A549 (cell line): Measurements from ENCODE around the gene FAM177B. TPM values are rescaled to one million over a fixed set of nuclear protein-coding genes. Genes with fewer than 3 reads are reported as not detected.

ENCODE experiments used
- ATAC-seq, 2 experiments: fragments of 200-7000 bp in 1 of 2; fragments of >200 bp in 1 of 2; cut with Nextera tagmentation in 1 of 2; cut with Tn5 transposase in 1 of 2; 3 replicates each; pipeline versions ENCODE4 v1.8.0 to v1.9.1; 2018 to 2020; ENCODE audit warnings: mild to moderate bottlenecking in 1 of 2, moderate library complexity in 1 of 2
- CTCF ChIA-PET: fragments of 300-600 bp; sonication (Branson Sonifier 250); formaldehyde crosslinking; extraction: SDS; loops from one replicate; lab custom pipeline; 2021; ENCODE audit warnings: antibody characterized with exemption, inconsistent platforms; lab: Yijun Ruan, JAX
- POLR2A ChIA-PET: fragments of 350-600 bp; formaldehyde crosslinking; extraction: SDS; loops from one replicate; lab custom pipeline; 2021; ENCODE audit warnings: antibody characterized with exemption, inconsistent platforms; lab: Yijun Ruan, JAX
- DNase-seq, 2 experiments: peaks; one replicate each; pipeline versions ENCODE4 v3.0.0 to v3.0.0-alpha.2; 2011 to 2016; ENCODE audit warnings: low read depth in 1 of 2, low spot score in 1 of 2
- FAIRE-seq: peaks from 2 replicates; lab custom pipeline; 2011; peaks lifted over from hg19 to GRCh38; lab: Jason Lieb, UNC
- H3K27ac ChIP-seq, 2 experiments: fragments of >200 bp; sonication (Bioruptor Twin); formaldehyde crosslinking; 3 replicates each; pipeline ENCODE4 v1.5.1; 2016 to 2017
- H3K4me1 ChIP-seq: fragments of >200 bp; sonication (Bioruptor Twin); formaldehyde crosslinking; 3 replicates; pipeline ENCODE4 v1.6.1; 2016
- H3K4me2 ChIP-seq: fragments of >200 bp; sonication (Bioruptor Twin); formaldehyde crosslinking; 3 replicates; pipeline ENCODE4 v1.6.1; 2016
- H3K4me3 ChIP-seq: fragments of >200 bp; sonication (Bioruptor Twin); formaldehyde crosslinking; 3 replicates; pipeline ENCODE4 v1.5.1; 2016
- H3K9me3 ChIP-seq: fragments of >200 bp; sonication (Bioruptor Twin); formaldehyde crosslinking; 3 replicates; pipeline ENCODE4 v1.6.1; 2016
- BHLHE40 ChIP-seq: IDR thresholded peaks from 2 replicates; pipeline ENCODE4 v1.6.1; 2012; ENCODE audit warnings: low read depth, low read length, inconsistent platforms
- CBX8 ChIP-seq: fragments of 200-600 bp; sonication (generic); IDR thresholded peaks from 2 replicates; pipeline ENCODE4 v1.6.1; 2016
- CHD4 ChIP-seq: fragments of 200-600 bp; sonication (generic); IDR thresholded peaks from 2 replicates; pipeline ENCODE4 v1.6.1; 2016; ENCODE audit warnings: antibody characterized with exemption, mild to moderate bottlenecking, borderline replicate concordance
- ESRRA ChIP-seq: fragments of 150-350 bp; IDR thresholded peaks from 2 replicates; pipeline ENCODE4 v1.6.1; 2014; ENCODE audit warnings: mild to moderate bottlenecking, low read length, borderline replicate concordance
- FOSB ChIP-seq: fragments of 250-450 bp; sonication (Bioruptor Pico); IDR thresholded peaks from 2 replicates; pipeline ENCODE4 v1.5.0; 2020; ENCODE audit warnings: mild to moderate bottlenecking, moderate library complexity
- FOXS1 ChIP-seq: fragments of 250-450 bp; sonication (Bioruptor Pico); IDR thresholded peaks from 2 replicates; pipeline ENCODE4 v1.5.0; 2020; ENCODE audit warnings: mild to moderate bottlenecking, moderate library complexity
- HDAC2 ChIP-seq: fragments of 200-600 bp; sonication (generic); IDR thresholded peaks from 2 replicates; pipeline ENCODE4 v1.6.1; 2016
- HEYL ChIP-seq: fragments of 250-450 bp; sonication (Bioruptor Pico); IDR thresholded peaks from 2 replicates; pipeline ENCODE4 v1.8.0; 2021; ENCODE audit warnings: mild to moderate bottlenecking, moderate library complexity
- HOXA7 ChIP-seq: fragments of 250-450 bp; sonication (Bioruptor Pico); IDR thresholded peaks from 2 replicates; pipeline ENCODE4 v1.5.0; 2020; ENCODE audit warnings: mild to moderate bottlenecking, moderate library complexity
- JUN ChIP-seq, 2 experiments: fragments of >200 bp; sonication (Bioruptor Twin); formaldehyde crosslinking; IDR thresholded peaks; 2 replicates in 1 of 2; 3 replicates in 1 of 2; pipeline ENCODE4 v1.6.1; 2016 to 2017
- JUNB ChIP-seq: fragments of >200 bp; sonication (Bioruptor Twin); formaldehyde crosslinking; IDR thresholded peaks from 2 replicates; pipeline ENCODE4 v1.6.1; 2016
- NR3C1 ChIP-seq: fragments of >200 bp; sonication (Bioruptor Twin); formaldehyde crosslinking; IDR thresholded peaks from 3 replicates; pipeline ENCODE4 v1.6.1; 2017
- PBX3 ChIP-seq: IDR thresholded peaks from 2 replicates; pipeline ENCODE4 v1.6.1; 2012
- SMC3 ChIP-seq: fragments of >200 bp; sonication (Bioruptor Twin); formaldehyde crosslinking; IDR thresholded peaks from 3 replicates; pipeline ENCODE4 v1.6.1; 2018; ENCODE audit warnings: inconsistent platforms
- TFCP2L1 ChIP-seq: fragments of 250-450 bp; sonication (Bioruptor Pico); IDR thresholded peaks from 2 replicates; pipeline ENCODE4 v1.5.0; 2021; ENCODE audit warnings: mild to moderate bottlenecking
- TP53 ChIP-seq: fragments of 250-450 bp; sonication (Bioruptor Pico); IDR thresholded peaks from 2 replicates; pipeline ENCODE4 v1.5.0; 2021; ENCODE audit warnings: mild to moderate bottlenecking, moderate library complexity
- USF2 ChIP-seq: fragments of 450-650 bp; IDR thresholded peaks from 2 replicates; pipeline ENCODE4 v1.6.1; 2014; ENCODE audit warnings: antibody characterized with exemption
- ZNF302 ChIP-seq: fragments of 250-450 bp; sonication (Bioruptor Pico); IDR thresholded peaks from 2 replicates; pipeline ENCODE4 v1.9.0; 2021; ENCODE audit warnings: inconsistent platforms, mild to moderate bottlenecking, moderate library complexity
- ZSCAN20 ChIP-seq: fragments of 250-450 bp; sonication (Bioruptor Pico); IDR thresholded peaks from 2 replicates; pipeline ENCODE4 v1.8.0; 2022; ENCODE audit warnings: mild to moderate bottlenecking, moderate library complexity
- whole genome bisulfite sequencing: methylation state at CpG from one replicate; pipeline ENCODE4 v1.1.6; 2017; ENCODE audit errors: missing lambda C conversion rate; 5-methylcytosine and 5-hydroxymethylcytosine counted together
- polyA plus RNA-seq, 4 experiments: library from polyadenylated mRNA; depleted of rRNA in 3 of 4; stranded (reverse); fragments of >200 nt; fragmentation: RNase III in 1 of 4; extraction: RNeasy Plus Mini Kit Qiagen cat#74134 plus additional on column Dnase treatment in 1 of 4; gene quantifications; 2 replicates in 3 of 4; 3 replicates in 1 of 4; pipeline ENCODE4 v1.2.3, GENCODE V29; 2011 to 2017
- TF ChIP-seq, protein P1 (sequence below): fragments of >200 bp; sonication (Bioruptor Twin); formaldehyde crosslinking; IDR thresholded peaks from 2 replicates; pipeline ENCODE4 v1.6.1; 2016
- TF ChIP-seq, protein P2 (sequence below): fragments of 150-350 bp; IDR thresholded peaks from 2 replicates; pipeline ENCODE4 v1.6.1; 2014; ENCODE audit warnings: low read depth, mild to moderate bottlenecking, low read length

Gene FAM177B
- polyA plus RNA-seq, 2 of the 4 experiments (the other 2 are of a cell fraction): not detected

GRCh38 chr1:222787729-222788128 lies 50.7 kb downstream of the FAM177B start:
- Histone ChIP-seq H3K9me3 (no peaks in the 10 kb centered on the region), H3K4me3 (no peak overlapping the region), H3K4me1 (peaks cover 5% of the 10 kb centered on the region; the same call in 1 of the 3 replicates), H3K4me2 (no peak overlapping the region), H3K27ac (no peak overlapping the region)
- no peak for ATAC-seq
- no peak for DNase-seq
- POLR2A ChIA-PET: no interaction called here
- whole genome bisulfite sequencing: 59% methylated on average over 4 of the region's 4 CpGs
- no peak for FAIRE-seq
- CTCF ChIA-PET: interaction anchor here (0.7 to 2.0 kb wide), 6 partner anchors 55 to 342 kb away, joined by 3 to 11 read pairs (median 4); no protein-coding TSS in a partner anchor
- TF ChIP-seq, protein P1, sequence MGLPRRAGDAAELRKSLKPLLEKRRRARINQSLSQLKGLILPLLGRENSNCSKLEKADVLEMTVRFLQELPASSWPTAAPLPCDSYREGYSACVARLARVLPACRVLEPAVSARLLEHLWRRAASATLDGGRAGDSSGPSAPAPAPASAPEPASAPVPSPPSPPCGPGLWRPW: no peak
- TF ChIP-seq TFCP2L1 (CRISPR knock-in tag) (no peak), TP53 (CRISPR knock-in tag) (no peak), JUN (IDR thresholded peaks at IDR 0.05) (no peak), ESRRA (no peak), USF2 (no peak), BHLHE40 (no peak), SMC3 (no peak), HDAC2 (no peak), JUNB (no peak), CHD4 (no peak)

DNA sequence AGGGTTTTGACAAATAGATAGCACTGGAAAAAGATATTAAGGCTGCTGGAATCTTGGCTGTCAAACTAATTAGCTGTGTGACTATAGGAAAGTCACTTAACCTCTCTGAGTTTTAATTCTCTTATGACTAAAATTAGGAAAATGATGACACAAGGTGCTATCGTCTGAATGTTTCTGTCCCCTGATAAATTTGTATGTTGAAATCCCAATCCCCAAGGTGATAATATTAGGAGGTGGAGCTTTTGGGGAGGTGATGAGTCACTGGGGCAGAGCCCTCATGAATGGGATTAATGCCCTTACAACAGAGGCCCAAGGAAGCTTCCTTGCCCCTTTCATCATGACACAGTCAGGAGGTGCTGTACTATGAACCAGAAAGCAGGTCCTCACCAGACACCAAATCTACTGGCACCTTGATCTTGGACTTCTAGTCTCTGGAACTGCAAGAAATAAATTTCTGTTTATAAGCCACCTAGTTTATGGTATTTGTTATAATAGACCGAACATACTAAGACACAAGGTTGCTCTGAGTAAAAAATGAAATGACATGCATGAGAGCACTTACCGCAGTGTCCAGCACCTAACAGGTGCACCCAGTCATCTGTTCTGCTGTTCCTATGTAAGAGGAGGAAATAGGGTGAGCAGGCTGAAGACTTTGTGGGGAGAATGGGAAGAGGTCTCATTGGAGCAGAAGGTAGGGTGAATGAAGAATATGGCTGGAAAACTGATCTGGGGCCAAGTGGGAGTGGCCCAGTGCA lies 51.6 kb downstream of the FAM177B start:
- no peaks in the 10 kb centered on the region for H3K9me3 ChIP-seq
- no peak for FAIRE-seq
- WGBS: 50% methylated on average over 3 of the region's 3 CpGs
- TF ChIP-seq, protein P2, sequence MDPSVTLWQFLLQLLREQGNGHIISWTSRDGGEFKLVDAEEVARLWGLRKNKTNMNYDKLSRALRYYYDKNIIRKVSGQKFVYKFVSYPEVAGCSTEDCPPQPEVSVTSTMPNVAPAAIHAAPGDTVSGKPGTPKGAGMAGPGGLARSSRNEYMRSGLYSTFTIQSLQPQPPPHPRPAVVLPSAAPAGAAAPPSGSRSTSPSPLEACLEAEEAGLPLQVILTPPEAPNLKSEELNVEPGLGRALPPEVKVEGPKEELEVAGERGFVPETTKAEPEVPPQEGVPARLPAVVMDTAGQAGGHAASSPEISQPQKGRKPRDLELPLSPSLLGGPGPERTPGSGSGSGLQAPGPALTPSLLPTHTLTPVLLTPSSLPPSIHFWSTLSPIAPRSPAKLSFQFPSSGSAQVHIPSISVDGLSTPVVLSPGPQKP: no peak
- TF ChIP-seq FOXS1 (CRISPR knock-in tag): no peak
- TF ChIP-seq ZSCAN20 (CRISPR knock-in tag): no peak
- TF ChIP-seq HEYL (CRISPR knock-in tag): no peak
- no peak for TF ChIP-seq HOXA7
- TF ChIP-seq PBX3: no peak
- no peak for TF ChIP-seq USF2
- no peak for TF ChIP-seq FOSB
- TF ChIP-seq CBX8: no peak
- TF ChIP-seq ZNF302 (CRISPR knock-in tag): no peak
- TF ChIP-seq NR3C1: no peak
- TF ChIP-seq, all 56 proteins: peak for 0
- H3K4me2 ChIP-seq: no peak overlapping the region
- ChIA-PET POLR2A (no interaction called here), CTCF (interaction anchor here (1.3 to 2.0 kb wide), 5 partner anchors 26 to 341 kb away, joined by 3 to 11 read pairs (median 5); no protein-coding TSS in a partner anchor)
- no peak overlapping the region for H3K4me3 ChIP-seq
- ATAC-seq (no peak), DNase-seq (no peak)
- H3K4me1 ChIP-seq: peaks cover 5% of the 10 kb centered on the region; the same call in 1 of the 3 replicates
- no peak overlapping the region for H3K27ac ChIP-seq
